GM12878 (cell line): ENCODE results near the gene IL1RAPL1. TPM values are rescaled to one million over a fixed set of nuclear protein-coding genes. Genes with fewer than 3 reads are reported as not detected.

Source experiments
- ATAC-seq: fragments of 200-7000 bp; cut with Tn5 transposase; 3 replicates; pipeline ENCODE4 v1.9.1; 2020; ENCODE audit warnings: mild to moderate bottlenecking, moderate library complexity
- BruUV-seq: library from RNA; stranded (reverse); fragments of 400-500 nt; replicated peaks from 2 replicates; lab custom pipeline; 2021; lab: Mats Ljungman, UMichigan
- CTCF ChIA-PET: fragments of 300-600 bp; sonication (Branson Sonifier 250); formaldehyde crosslinking; extraction: SDS; loops from one replicate; lab custom pipeline; 2021; ENCODE audit warnings: inconsistent platforms; lab: Yijun Ruan, JAX
- POLR2A ChIA-PET: fragments of 350-600 bp; formaldehyde crosslinking; extraction: SDS; loops from one replicate; lab custom pipeline; 2021; ENCODE audit warnings: inconsistent platforms; lab: Charles Lee
- RAD21 ChIA-PET: fragments of 300-600 bp; sonication (Branson Sonifier 250); formaldehyde crosslinking; loops from one replicate; lab custom pipeline; 2023; ENCODE audit warnings: antibody characterized with exemption; ENCODE audit not compliant: unreplicated experiment; lab: Charles Lee
- SMC1A ChIA-PET: fragments of 300-600 bp; sonication (Branson Sonifier 250); formaldehyde crosslinking; loops from one replicate; lab custom pipeline; 2023; ENCODE audit not compliant: unreplicated experiment, uncharacterized antibody; lab: Charles Lee
- DNase-seq: peaks from one replicate; pipeline ENCODE4 v3.0.0-alpha.2; 2011; ENCODE audit warnings: low read depth, low spot score
- FAIRE-seq: peaks from 3 replicates; lab custom pipeline; 2011; peaks lifted over from hg19 to GRCh38; lab: Jason Lieb, UNC
- H2AFZ ChIP-seq: 2 replicates; pipeline ENCODE4 v1.6.0; 2011; ENCODE audit warnings: low read depth, low read length, control low read depth; ENCODE audit not compliant: control insufficient read depth
- H3K27ac ChIP-seq: 2 replicates; pipeline ENCODE4 v1.5.1; 2011; ENCODE audit warnings: control low read depth; ENCODE audit not compliant: control insufficient read depth, insufficient read depth
- H3K27me3 ChIP-seq, 2 experiments: replicated peaks in 1 of 2; 2 replicates each; pipeline versions ENCODE4 v1.6.0 to v1.6.1; 2011; ENCODE audit warnings: low read length in 1 of 2; ENCODE audit not compliant: control insufficient read depth in 2 of 2, insufficient read depth in 2 of 2
- H3K36me3 ChIP-seq, 2 experiments: 2 replicates each; pipeline ENCODE4 v1.5.1; 2011; ENCODE audit warnings: low read length in 1 of 2; ENCODE audit not compliant: control insufficient read depth in 2 of 2, insufficient read depth in 2 of 2
- H3K4me1 ChIP-seq: 2 replicates; pipeline ENCODE4 v1.6.1; 2011; ENCODE audit warnings: mild to moderate bottlenecking, low read length, moderate library complexity, mixed read lengths; ENCODE audit not compliant: control insufficient read depth, insufficient read depth
- H3K4me2 ChIP-seq: 2 replicates; pipeline ENCODE4 v1.6.0; 2011; ENCODE audit warnings: control low read depth; ENCODE audit not compliant: control insufficient read depth, insufficient read depth
- H3K4me3 ChIP-seq: fragments of 200-600 bp; sonication (generic); 2 replicates; pipeline ENCODE4 v1.5.1; 2016
- H3K79me2 ChIP-seq: 2 replicates; pipeline ENCODE4 v1.6.0; 2011; ENCODE audit warnings: low read length; ENCODE audit not compliant: control insufficient read depth, insufficient read depth
- H3K9ac ChIP-seq: 2 replicates; pipeline ENCODE4 v1.8.0; 2011; ENCODE audit warnings: low read length, control low read depth, mixed read lengths; ENCODE audit not compliant: control insufficient read depth, insufficient read depth
- H3K9me3 ChIP-seq: replicated peaks from 3 replicates; pipeline ENCODE4 v1.5.1; 2011; ENCODE audit warnings: mild to moderate bottlenecking, low read length; ENCODE audit not compliant: control insufficient read depth, insufficient read depth
- H4K20me1 ChIP-seq: 2 replicates; pipeline ENCODE4 v1.6.0; 2011; ENCODE audit not compliant: control insufficient read depth, insufficient read depth
- NR2C1 ChIP-seq: fragments of 450-650 bp; IDR thresholded peaks from 2 replicates; pipeline ENCODE4 v1.6.1; 2017; ENCODE audit warnings: antibody characterized with exemption, mild to moderate bottlenecking, moderate library complexity
- POLR2AphosphoS2 ChIP-seq: IDR thresholded peaks from 2 replicates; pipeline ENCODE4 v1.6.1; 2011; ENCODE audit warnings: low read depth, mild to moderate bottlenecking, low read length, improper control_type of control experiment, moderate library complexity
- RCOR1 ChIP-seq: conservative IDR thresholded peaks from 2 replicates; pipeline ENCODE4 v1.6.1; 2012; ENCODE audit warnings: low read depth, low read length, improper control_type of control experiment
- SMAD5 ChIP-seq: IDR thresholded peaks from 2 replicates; pipeline ENCODE4 v1.6.1; 2016; ENCODE audit warnings: antibody characterized with exemption, low read depth
- SPI1 ChIP-seq: IDR thresholded peaks from 2 replicates; pipeline ENCODE4 v1.6.1; 2011; ENCODE audit warnings: low read depth, mild to moderate bottlenecking, low read length, moderate library complexity, borderline replicate concordance; ENCODE audit not compliant: insufficient read depth
- TCF12 ChIP-seq: IDR thresholded peaks from 2 replicates; pipeline ENCODE4 v1.6.1; 2011; ENCODE audit warnings: low read depth, mild to moderate bottlenecking, low read length
- whole genome bisulfite sequencing: methylation state at CpG from one replicate; pipeline ENCODE4 v1.1.6; 2016; ENCODE audit warnings: low lambda C conversion rate; ENCODE audit not compliant: insufficient replicate concordance, insufficient coverage; ENCODE audit errors: missing lambda C conversion rate; 5-methylcytosine and 5-hydroxymethylcytosine counted together
- in situ Hi-C: fragments of 300-500 bp; cut with MboI; formaldehyde crosslinking; loops from 9 replicates; pipeline ENCODE4 v1.14.3; 2018; ENCODE audit warnings: mixed read lengths
- intact Hi-C: fragments of 100-400 bp; cut with micrococcal nuclease; formaldehyde crosslinking; loops from one replicate; pipeline ENCODE4 v1.14.2; 2022; ENCODE audit not compliant: unreplicated experiment
- polyA plus RNA-seq, 11 experiments: library from polyadenylated mRNA; depleted of rRNA in 4 of 11; unstranded in 6 of 11; stranded (reverse) in 5 of 11; fragments of >200 nt; fragmentation: Nextera tagmentation in 4 of 11; fragmentation: Illumina TruSeq in 1 of 11; extraction: Ambion mirVana in 4 of 11; extraction: Trizol in 1 of 11; gene quantifications; 1 replicate in 1 of 11; 2 replicates in 10 of 11; pipeline versions ENCODE4 v1.2.1 to v1.2.3, GENCODE V29; 2011 to 2016; ENCODE audit warnings: inconsistent platforms in 2 of 11, missing spikeins in 2 of 11, low read depth in 1 of 11
- total RNA-seq, 4 experiments: library from RNA; depleted of rRNA in 3 of 4; stranded (reverse); fragments of >200 nt in 3 of 4; fragmentation: Illumina TruSeq in 1 of 4; extraction: Trizol in 1 of 4; gene quantifications; 2 replicates each; pipeline versions ENCODE4 v1.2.1 to v1.2.3, GENCODE V29; 2013 to 2021

IL1RAPL1 gene
- total and polyA plus RNA-seq, 10 of the 15 experiments (the other 5 are each of a cell fraction or from before 2014, with no cell fraction given) = not detected

DNA sequence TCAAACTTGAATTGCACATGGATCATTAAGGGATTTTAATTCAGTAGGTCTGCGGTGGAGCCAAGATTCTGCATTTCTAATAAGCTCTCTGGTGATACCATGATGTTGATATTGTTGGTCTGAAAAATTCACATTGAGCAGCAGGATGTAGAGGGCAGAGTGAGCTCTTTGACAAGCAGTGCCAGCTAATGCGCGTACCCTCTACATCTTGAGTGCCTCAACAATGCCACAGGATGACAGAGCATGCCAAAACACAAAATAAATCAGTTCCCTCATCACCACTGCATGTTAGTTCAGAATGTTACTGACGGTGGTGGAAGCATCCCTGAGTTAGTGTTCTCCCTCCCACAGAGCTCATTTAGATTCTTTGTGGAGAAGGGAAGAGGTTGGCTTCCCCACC is 23.5 kb downstream of the IL1RAPL1 start:
- WGBS = 44% methylated on average over 4 of the region's 4 CpGs
- CTCF ChIA-PET = no interaction called here
- BruUV-seq = no TSS peak

DNA sequence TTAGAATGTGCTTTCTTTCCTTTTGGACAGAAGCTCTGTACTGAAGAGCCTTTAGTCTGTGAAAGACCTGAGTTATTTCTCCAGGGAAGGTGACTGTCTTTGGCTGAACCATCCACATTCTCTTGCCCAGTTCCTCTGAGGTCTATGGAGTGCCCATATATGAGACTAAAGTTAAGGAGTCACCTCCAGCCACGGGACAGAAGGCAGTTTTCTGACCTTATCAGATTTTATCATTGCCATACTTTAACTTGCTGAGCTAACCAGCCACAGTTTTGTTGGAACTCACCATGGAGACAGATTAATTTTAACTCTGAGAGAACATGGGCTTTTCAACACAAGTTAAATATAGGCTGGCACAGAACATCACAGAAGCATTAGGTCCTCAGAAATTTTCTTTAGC is 26.3 kb downstream of the IL1RAPL1 start:
- Histone ChIP-seq H3K4me2 (no peak overlapping the region), H3K9me3 (no peaks in the 10 kb centered on the region), H3K36me3 (no peaks in the 10 kb centered on the region), H3K27me3 (no peaks in the 10 kb centered on the region), H3K4me1 (no peaks in the 10 kb centered on the region), H3K9ac (no peak overlapping the region), H3K27ac (no peak overlapping the region), H3K79me2 (no peaks in the 10 kb centered on the region), H2AFZ (no peak overlapping the region), H4K20me1 (no peaks in the 10 kb centered on the region), H3K4me3 (no peak overlapping the region)
- no TSS peak for BruUV-seq
- WGBS = 7% methylated on average over 1 of the region's 1 CpG
- TF ChIP-seq POLR2AphosphoS2 (no peak), TCF12 (no peak)
- SMC1A ChIA-PET = no interaction called here
- RAD21 ChIA-PET = no interaction called here
- CTCF ChIA-PET = interaction anchor here (0.8 to 1.3 kb wide), 2 partner anchors 9 to 12 kb away, joined by 3 read pairs; no protein-coding TSS in a partner anchor
- intact Hi-C loops = no loop called here
- FAIRE-seq (no peak), ATAC-seq (no peak), DNase-seq (no peak)
- in situ Hi-C loops = no loop called here
- POLR2A ChIA-PET = no interaction called here

More for the DNA sequence above, 23.5 kb downstream of the IL1RAPL1 start:
- no peaks in the 10 kb centered on the region for H3K9me3 ChIP-seq
- no peak overlapping the region for H3K4me3 ChIP-seq
- no peak overlapping the region for H3K27ac ChIP-seq
- ChIA-PET SMC1A (no interaction called here), RAD21 (no interaction called here), POLR2A (no interaction called here)
- FAIRE-seq = no peak
- H2AFZ ChIP-seq = no peak overlapping the region
- DNase-seq = no peak
- intact Hi-C loops (no loop called here), in situ Hi-C loops (no loop called here)
- TF ChIP-seq RCOR1 (no peak), NR2C1 (no peak), SPI1 (no peak), SMAD5 (no peak)
- H3K27me3 ChIP-seq = no peaks in the 10 kb centered on the region
- no peak overlapping the region for H3K9ac ChIP-seq
- H4K20me1 ChIP-seq = no peaks in the 10 kb centered on the region
- H3K36me3 ChIP-seq = no peaks in the 10 kb centered on the region
- H3K79me2 ChIP-seq = no peaks in the 10 kb centered on the region
- no peak for ATAC-seq
- no peaks in the 10 kb centered on the region for H3K4me1 ChIP-seq
- H3K4me2 ChIP-seq = no peak overlapping the region
